Measurements from ENCODE around the gene APOL4.

The APOL4 gene

GRCh38 chr22:36221799-36222751 lies 20.5 kb upstream of the APOL4 start:
- H3K4me3 ChIP-seq (ENCODE audit: low read depth, low read length): no peak overlapping the region
- peak; percentile 38 for TF ChIP-seq CTCF (IDR thresholded peaks at IDR 0.05; ENCODE audit: low read depth, low read length)

- no peak for TF ChIP-seq CTCF (IDR thresholded peaks at IDR 0.05; ENCODE audit: low read depth, low read length)
- no peak overlapping the region for H3K4me3 ChIP-seq (ENCODE audit: low read depth, low read length)
Measured at GRCh38 chr22:36220451-36220921, 18.9 kb upstream of the APOL4 start.

- no peak overlapping the region for H3K4me3 ChIP-seq (ENCODE audit: low read depth, low read length)
- TF ChIP-seq CTCF (IDR thresholded peaks at IDR 0.05; ENCODE audit: low read depth, low read length): no peak
Measured at GRCh38 chr22:36218648-36219193, 17.1 kb upstream of the APOL4 start.

GRCh38 chr22:36215981-36216380 lies 14.4 kb upstream of the APOL4 start:
- TF ChIP-seq CTCF (IDR thresholded peaks at IDR 0.05; ENCODE audit: low read depth, low read length): no peak

GRCh38 chr22:36213586-36213985 lies 12.0 kb upstream of the APOL4 start:
- TF ChIP-seq CTCF (IDR thresholded peaks at IDR 0.05; ENCODE audit: low read depth, low read length): no peak
- no peak overlapping the region for H3K4me3 ChIP-seq (ENCODE audit: low read depth, low read length)

More at GRCh38 chr22:36215981-36216380, 14.4 kb upstream of the APOL4 start:
- H3K4me3 ChIP-seq (ENCODE audit: low read depth, low read length): no peak overlapping the region

GRCh38 chr22:36212901-36213300 lies 11.3 kb upstream of the APOL4 start:
- no peak overlapping the region for H3K4me3 ChIP-seq (ENCODE audit: low read depth, low read length)
- no peak for TF ChIP-seq CTCF (IDR thresholded peaks at IDR 0.05; ENCODE audit: low read depth, low read length)

Data from WI38 (cell line).